ENCODE data around the gene POLR2E.

DNA sequence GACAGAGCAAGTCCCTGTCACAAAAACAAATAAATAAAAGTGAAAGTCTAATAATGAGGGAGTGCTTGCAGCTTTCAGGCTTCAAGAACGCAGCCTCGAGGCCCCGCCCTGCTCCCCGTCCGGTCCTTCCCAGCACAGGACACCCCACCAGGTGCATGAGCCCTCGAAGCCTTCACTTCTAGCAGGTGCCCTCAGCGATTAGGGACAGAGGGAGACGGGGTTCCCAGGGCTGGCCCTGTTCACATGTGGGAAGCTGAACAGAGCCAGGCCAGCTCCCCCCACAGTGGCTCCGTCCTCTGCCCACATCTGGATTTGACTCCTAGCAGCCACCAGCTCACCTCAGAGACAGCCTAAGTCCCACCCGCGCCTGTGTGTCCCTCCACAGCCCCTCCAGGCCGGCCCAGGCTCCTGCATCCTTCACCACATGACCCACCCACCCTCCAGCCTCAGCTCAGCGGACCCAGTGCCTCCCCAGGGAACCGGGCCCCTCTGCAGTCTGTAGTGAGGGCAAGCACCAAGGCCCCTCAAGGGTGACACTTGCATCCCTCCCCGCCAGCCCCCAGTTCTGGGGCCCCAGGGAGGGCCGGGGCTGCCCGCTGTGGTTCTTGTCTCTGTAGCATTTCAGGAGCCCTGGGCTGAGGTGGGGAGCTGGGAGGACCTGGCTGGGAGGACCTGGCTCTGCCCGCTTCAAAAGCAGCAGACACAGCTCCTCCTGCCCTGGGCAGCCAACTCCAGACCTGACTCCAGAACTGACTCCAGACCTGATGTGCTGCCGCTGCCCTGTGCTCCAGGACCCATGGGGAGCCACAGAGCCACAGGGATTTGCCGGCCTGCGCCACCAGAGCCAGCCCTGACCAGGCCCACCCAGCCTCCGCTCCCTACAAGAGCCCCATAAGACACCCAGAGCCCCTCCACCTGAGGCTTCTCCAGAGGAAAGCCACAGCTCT, 35.9 kb upstream of the POLR2E start:
- TF ChIP-seq, protein P1, sequence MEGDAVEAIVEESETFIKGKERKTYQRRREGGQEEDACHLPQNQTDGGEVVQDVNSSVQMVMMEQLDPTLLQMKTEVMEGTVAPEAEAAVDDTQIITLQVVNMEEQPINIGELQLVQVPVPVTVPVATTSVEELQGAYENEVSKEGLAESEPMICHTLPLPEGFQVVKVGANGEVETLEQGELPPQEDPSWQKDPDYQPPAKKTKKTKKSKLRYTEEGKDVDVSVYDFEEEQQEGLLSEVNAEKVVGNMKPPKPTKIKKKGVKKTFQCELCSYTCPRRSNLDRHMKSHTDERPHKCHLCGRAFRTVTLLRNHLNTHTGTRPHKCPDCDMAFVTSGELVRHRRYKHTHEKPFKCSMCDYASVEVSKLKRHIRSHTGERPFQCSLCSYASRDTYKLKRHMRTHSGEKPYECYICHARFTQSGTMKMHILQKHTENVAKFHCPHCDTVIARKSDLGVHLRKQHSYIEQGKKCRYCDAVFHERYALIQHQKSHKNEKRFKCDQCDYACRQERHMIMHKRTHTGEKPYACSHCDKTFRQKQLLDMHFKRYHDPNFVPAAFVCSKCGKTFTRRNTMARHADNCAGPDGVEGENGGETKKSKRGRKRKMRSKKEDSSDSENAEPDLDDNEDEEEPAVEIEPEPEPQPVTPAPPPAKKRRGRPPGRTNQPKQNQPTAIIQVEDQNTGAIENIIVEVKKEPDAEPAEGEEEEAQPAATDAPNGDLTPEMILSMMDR (conservative IDR thresholded peaks at IDR 0.05; ENCODE audit: low read depth in 2 of 2) = no peak
- TF ChIP-seq EZH2 (IDR thresholded peaks at IDR 0.05; ENCODE audit: low read depth, unreplicated experiment) (no peak), EZH2phosphoT487 (IDR thresholded peaks at IDR 0.05; ENCODE audit: unreplicated experiment) (no peak), JUNB (IDR thresholded peaks at IDR 0.05; ENCODE audit: unreplicated experiment) (no peak), POLR2AphosphoS5 (IDR thresholded peaks at IDR 0.05; ENCODE audit: low read depth) (no peak)
- TF ChIP-seq, protein P2, sequence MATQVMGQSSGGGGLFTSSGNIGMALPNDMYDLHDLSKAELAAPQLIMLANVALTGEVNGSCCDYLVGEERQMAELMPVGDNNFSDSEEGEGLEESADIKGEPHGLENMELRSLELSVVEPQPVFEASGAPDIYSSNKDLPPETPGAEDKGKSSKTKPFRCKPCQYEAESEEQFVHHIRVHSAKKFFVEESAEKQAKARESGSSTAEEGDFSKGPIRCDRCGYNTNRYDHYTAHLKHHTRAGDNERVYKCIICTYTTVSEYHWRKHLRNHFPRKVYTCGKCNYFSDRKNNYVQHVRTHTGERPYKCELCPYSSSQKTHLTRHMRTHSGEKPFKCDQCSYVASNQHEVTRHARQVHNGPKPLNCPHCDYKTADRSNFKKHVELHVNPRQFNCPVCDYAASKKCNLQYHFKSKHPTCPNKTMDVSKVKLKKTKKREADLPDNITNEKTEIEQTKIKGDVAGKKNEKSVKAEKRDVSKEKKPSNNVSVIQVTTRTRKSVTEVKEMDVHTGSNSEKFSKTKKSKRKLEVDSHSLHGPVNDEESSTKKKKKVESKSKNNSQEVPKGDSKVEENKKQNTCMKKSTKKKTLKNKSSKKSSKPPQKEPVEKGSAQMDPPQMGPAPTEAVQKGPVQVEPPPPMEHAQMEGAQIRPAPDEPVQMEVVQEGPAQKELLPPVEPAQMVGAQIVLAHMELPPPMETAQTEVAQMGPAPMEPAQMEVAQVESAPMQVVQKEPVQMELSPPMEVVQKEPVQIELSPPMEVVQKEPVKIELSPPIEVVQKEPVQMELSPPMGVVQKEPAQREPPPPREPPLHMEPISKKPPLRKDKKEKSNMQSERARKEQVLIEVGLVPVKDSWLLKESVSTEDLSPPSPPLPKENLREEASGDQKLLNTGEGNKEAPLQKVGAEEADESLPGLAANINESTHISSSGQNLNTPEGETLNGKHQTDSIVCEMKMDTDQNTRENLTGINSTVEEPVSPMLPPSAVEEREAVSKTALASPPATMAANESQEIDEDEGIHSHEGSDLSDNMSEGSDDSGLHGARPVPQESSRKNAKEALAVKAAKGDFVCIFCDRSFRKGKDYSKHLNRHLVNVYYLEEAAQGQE (IDR thresholded peaks at IDR 0.05; ENCODE audit: unreplicated experiment) = no peak
